ENCODE measurements around the gene MAPK8IP2.

DNA sequence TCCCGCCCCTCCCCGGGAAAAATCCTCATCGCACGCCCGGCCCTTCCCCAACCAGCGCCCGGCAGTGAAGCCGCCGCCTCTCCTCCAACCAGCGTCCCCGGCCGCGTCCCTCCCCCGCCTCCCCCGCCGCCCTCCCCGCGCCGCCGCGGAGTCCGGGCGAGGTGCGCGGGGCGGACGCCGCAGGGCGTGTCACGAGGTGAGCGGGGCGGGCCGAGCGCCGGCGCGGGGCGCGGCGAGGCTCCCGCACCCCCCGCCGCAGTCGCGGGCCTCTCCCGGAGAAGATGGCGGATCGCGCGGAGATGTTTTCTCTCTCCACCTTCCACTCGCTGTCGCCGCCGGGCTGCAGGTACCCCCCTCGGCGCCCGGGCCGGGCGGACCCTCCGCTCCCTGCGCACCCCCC lies at the start of gene MAPK8IP2:
- TF ChIP-seq, protein P1, sequence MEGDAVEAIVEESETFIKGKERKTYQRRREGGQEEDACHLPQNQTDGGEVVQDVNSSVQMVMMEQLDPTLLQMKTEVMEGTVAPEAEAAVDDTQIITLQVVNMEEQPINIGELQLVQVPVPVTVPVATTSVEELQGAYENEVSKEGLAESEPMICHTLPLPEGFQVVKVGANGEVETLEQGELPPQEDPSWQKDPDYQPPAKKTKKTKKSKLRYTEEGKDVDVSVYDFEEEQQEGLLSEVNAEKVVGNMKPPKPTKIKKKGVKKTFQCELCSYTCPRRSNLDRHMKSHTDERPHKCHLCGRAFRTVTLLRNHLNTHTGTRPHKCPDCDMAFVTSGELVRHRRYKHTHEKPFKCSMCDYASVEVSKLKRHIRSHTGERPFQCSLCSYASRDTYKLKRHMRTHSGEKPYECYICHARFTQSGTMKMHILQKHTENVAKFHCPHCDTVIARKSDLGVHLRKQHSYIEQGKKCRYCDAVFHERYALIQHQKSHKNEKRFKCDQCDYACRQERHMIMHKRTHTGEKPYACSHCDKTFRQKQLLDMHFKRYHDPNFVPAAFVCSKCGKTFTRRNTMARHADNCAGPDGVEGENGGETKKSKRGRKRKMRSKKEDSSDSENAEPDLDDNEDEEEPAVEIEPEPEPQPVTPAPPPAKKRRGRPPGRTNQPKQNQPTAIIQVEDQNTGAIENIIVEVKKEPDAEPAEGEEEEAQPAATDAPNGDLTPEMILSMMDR (IDR thresholded peaks at IDR 0.05 in 8 of 11, conservative IDR thresholded peaks at IDR 0.05 in 3 of 11): no peak
- TF ChIP-seq POLR2AphosphoS5 (IDR thresholded peaks at IDR 0.05) (no peak), POLR2A (IDR thresholded peaks at IDR 0.05) (no peak)

Measured in spleen (tissue), 7 donors.